Measurements from ENCODE around the gene GINS2. TPM values are rescaled to one million over a fixed set of nuclear protein-coding genes. Genes with fewer than 3 reads are reported as not detected.

Gene GINS2
- polyA plus RNA-seq, 6 donors from 2014 or later = 0.54 to 2.0 (median 1.3) TPM; not detected in 1

DNA sequence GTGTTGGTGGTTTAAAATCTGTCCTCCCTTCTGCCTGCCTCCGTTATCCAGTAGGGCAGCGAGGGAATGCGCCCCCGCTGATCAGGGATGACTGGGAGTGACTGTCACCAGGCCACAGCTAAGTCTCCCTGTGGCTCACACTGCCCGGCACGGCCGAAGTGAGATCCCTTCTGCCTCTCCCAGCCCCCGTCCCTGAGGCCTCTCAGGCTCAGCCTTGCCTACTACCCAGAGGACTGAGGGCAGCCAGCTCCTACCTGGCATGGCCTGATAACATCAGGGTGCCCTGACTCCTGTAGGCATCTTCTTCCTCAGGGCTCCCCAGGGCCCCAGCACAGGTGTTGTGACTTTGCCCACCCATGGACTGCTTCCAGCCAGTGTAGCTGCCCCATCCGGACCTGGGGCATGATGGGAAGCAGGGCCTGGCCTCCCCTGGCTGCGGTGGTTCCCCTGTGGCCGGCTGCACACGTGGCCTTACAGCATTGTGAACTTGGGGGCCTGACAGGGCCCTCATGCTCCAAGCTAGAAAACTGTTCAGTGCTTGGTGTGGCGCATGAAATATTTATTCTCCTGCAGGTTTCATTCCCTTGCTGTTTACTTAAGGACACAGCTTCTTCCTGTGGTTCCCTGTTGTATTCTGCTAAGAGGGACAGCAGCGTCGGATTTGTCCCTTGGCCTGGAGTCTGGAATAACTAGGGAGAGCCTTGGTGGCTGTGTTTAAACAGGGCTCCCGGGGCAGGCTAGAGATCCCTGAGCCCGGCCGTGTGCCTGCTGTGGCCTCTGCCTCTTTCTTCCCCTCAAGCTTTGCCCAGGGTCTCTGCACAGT lies 30.0 kb downstream of the GINS2 start:
- Mint-ChIP-seq H3K36me3 (peaks cover 0 to 8% of the 10 kb centered on the region in 2 donors), H3K9me3 (no peaks in the 10 kb centered on the region), H3K27me3 (no peaks in the 10 kb centered on the region), H3K4me1 (peaks cover 4 to 10% (median 4%) of the 10 kb centered on the region in 3 donors), H3K27ac (peak overlapping the region in 1 of 6 donors; percentile 63), H3K4me3 (no peak overlapping the region)
- no peak for ATAC-seq (ENCODE audit: low read depth in 2 of 2)
- DNase-seq = no peak

- DNase-seq (no peak), ATAC-seq (ENCODE audit: low read depth in 2 of 2) (no peak)
- Mint-ChIP-seq H3K9me3 (no peaks in the 10 kb centered on the region), H3K4me1 (peaks cover 4 to 10% (median 4%) of the 10 kb centered on the region in 3 donors), H3K36me3 (peaks cover 0 to 8% of the 10 kb centered on the region in 2 donors), H3K4me3 (no peak overlapping the region), H3K27me3 (no peaks in the 10 kb centered on the region), H3K27ac (peak overlapping the region in 1 of 6 donors; percentile 34)
Observed at GRCh38 chr16:85657996-85658395, 30.8 kb downstream of the GINS2 start.

DNA sequence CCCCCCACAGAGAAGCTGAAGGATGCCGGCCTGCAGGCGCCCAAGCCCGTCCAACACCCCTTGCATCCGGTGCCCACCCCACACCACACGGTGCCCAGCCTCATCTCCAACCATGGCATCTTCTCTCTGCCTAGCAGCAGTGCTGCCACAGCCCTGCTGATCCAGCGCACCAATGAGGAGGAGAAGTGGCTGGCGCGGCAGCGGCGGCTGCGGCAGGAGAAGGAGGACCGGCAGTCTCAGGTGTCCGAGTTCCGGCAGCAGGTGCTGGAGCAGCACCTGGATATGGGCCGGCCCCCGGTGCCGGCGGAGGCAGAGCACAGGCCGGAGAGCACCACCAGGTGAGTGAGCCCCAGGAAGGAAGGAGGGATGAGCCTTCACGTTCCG lies 31.5 kb downstream of the GINS2 start:
- no peak for DNase-seq
- no peaks in the 10 kb centered on the region for H3K9me3 Mint-ChIP-seq
- peaks cover 4 to 10% (median 6%) of the 10 kb centered on the region in 3 donors for H3K4me1 Mint-ChIP-seq
- H3K4me3 Mint-ChIP-seq = no peak overlapping the region
- peaks cover 0 to 8% of the 10 kb centered on the region in 2 donors for H3K36me3 Mint-ChIP-seq
- H3K27me3 Mint-ChIP-seq = no peaks in the 10 kb centered on the region
- ATAC-seq (ENCODE audit: low read depth in 2 of 2) = no peak
- peak overlapping the region in 2 of 6 donors; percentile 15 to 34 for H3K27ac Mint-ChIP-seq

DNA sequence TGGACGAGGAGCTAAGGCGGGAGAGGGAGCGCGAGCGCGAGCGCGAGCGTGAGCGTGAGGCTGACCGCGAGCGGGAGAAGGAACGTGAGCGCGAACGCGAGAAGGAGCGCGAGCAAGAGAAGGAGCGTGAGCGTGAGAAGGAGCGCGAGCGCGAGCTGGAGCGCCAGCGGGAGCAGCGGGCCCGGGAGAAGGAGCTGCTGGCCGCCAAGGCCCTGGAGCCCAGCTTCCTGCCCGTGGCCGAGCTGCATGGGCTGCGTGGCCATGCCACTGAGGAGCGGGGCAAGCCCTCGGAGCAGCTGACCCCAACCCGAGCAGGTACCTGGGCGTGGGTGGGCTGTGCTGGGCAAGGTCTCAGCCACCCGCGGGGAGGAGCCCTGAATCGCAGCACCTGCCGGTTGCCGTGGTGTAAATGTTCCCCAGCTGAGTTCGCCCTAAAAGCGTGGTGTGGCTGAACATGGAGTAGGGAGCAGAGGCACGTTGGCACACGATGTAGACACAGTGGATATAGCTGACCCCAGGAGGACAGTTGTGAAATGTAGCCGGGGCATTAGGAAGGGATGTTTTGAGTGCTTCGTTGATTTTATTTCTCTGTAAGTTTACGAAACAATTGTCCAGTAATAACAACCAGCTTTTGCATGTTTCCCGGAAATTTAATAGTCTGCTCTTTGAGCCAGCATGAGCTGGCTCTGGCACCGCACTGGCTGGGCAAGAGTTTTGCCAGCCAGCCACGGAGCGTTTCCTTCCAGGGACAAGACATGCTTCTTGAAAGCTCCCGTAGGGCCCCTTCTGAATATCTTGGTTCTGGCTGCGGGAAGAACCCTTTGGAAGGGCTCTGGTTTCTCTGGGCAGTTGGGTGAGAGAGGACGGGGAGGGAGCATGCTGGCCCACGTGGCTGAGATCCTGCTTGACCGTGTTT lies 32.1 kb downstream of the GINS2 start:
- H3K9me3 Mint-ChIP-seq = no peaks in the 10 kb centered on the region
- peaks cover 0 to 8% of the 10 kb centered on the region in 2 donors for H3K36me3 Mint-ChIP-seq
- peaks cover 6 to 10% (median 6%) of the 10 kb centered on the region in 3 donors for H3K4me1 Mint-ChIP-seq
- H3K27me3 Mint-ChIP-seq = no peaks in the 10 kb centered on the region
- ATAC-seq (ENCODE audit: low read depth in 2 of 2) = no peak
- no peak for DNase-seq
- no peak overlapping the region for H3K4me3 Mint-ChIP-seq
- H3K27ac Mint-ChIP-seq = peak overlapping the region in 2 of 6 donors; percentile 19 to 84

DNA sequence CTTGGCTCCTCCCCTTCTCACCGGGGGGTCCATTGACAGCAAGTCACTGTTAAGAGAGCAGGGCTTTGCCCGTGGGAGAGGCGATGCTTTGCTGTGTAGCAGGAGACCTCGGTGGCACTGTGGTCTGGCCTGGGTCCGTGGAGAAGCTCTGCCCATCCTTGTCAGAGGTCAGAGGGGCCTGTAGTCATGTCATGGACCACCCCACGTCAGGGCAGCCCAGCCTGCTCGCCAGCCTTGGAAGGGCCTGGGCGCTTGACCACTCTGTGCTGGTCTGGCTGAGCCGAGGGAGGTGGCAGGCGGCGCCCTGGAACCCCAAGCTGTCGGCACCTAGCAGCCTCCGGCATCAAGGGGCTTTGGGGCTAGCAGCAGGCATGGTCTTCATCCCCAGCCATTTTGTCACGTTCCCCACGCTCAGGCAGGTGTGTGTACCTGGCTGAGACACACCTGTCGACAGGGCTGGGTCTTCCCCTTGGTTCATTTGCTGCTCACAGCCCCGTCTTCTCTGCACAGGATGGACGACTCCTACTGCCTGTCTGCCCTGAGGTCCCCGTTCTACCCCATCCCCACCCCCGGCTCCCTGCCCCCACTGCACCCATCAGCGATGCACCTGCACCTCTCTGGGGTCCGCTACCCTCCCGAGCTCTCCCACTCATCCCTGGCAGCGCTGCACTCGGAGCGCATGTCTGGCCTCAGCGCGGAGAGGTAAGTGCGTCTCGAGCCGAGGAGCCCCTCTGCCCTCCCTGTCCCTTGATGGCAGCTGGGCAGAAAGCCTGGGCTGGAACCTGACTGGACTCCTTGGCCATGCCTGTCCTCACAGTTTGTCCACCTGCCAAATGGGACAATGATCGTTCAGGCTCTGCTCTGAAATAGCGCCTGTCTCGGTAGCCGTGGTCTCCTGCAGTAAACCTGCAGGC lies 33.3 kb downstream of the GINS2 start:
- Mint-ChIP-seq H3K36me3 (peaks cover 0 to 8% of the 10 kb centered on the region in 2 donors), H3K9me3 (no peaks in the 10 kb centered on the region), H3K27me3 (no peaks in the 10 kb centered on the region), H3K27ac (peak overlapping the region in 1 of 6 donors; percentile 29), H3K4me3 (no peak overlapping the region), H3K4me1 (peaks cover 6 to 10% (median 6%) of the 10 kb centered on the region in 3 donors)
- ATAC-seq (ENCODE audit: low read depth in 2 of 2) (no peak), DNase-seq (no peak)

DNA sequence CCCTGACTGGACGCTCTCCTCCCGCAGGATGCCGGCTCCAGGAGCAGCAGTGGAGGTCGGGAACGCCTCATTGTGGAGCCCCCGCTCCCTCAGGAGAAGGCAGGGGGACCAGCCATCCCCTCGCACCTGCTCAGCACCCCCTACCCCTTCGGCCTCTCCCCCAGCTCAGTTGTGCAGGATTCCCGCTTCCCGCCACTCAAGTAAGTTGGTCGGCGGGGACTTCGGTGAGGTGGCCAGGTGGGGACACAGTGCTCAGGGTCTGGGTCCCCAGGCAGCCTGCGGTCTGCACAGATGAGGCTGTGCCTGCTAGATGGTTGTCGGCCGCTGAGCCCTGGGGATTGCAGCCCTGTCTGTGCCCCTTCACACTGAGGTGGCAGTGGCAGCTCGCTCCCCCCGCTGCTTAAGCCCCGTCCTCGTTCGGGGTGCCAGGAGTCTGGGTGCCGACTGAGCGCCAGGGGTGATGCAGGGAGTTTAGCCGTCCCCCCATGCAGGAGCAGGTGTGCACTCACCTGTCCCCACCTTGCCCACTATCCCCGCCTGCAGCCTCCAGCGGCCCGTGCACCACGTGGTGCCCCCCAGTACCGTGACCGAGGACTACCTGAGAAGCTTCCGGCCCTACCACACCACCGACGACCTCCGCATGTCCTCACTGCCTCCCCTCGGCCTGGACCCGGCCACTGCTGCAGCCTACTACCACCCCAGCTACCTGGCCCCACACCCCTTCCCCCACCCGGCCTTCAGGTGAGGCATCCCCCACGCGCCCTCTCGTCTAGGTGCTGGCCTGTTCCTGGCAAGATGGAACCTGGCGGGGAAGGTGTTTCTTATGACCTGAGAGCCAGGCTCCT lies 34.3 kb downstream of the GINS2 start:
- H3K9me3 Mint-ChIP-seq = no peaks in the 10 kb centered on the region
- no peaks in the 10 kb centered on the region for H3K27me3 Mint-ChIP-seq
- peaks cover 0 to 8% of the 10 kb centered on the region in 2 donors for H3K36me3 Mint-ChIP-seq
- H3K4me1 Mint-ChIP-seq = peaks cover 2 to 3% (median 3%) of the 10 kb centered on the region in 3 donors
- H3K4me3 Mint-ChIP-seq = no peak overlapping the region
- H3K27ac Mint-ChIP-seq = peak overlapping the region in 1 of 6 donors; percentile 47
- ATAC-seq (ENCODE audit: low read depth in 2 of 2) = no peak
- no peak for DNase-seq

DNA sequence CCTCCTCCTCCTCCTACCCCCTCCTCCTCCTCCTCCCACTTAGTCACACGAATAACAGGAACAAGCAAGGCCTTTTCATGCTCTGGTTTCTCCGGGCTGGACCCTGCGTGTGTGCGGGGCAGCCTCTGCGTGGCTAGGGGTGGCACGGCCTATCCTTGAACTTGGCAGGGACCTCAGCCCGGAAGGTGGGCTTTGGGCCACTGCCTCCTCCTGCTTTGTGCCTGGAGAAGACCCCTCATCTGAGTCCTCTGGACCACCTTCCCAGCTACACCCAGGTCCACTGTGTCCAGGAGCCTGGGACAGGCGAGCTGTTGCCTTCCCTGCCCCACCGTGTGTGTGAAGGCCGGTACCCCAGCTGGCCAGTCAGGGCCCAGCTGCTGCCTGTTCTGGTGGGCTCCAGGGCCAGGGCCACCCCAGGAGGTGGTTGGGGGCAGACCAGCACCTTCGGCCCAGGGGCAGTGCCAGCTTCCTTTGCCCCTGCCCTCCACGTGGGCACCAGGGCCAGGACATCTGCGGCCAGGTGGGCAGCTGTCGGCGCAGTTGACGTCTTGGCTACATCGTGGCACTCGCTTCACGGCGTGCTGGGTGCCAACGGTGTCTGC lies 35.4 kb downstream of the GINS2 start:
- no peaks in the 10 kb centered on the region for H3K27me3 Mint-ChIP-seq
- H3K4me1 Mint-ChIP-seq = peaks cover 8 to 9% (median 9%) of the 10 kb centered on the region in 3 donors
- ATAC-seq (ENCODE audit: low read depth in 2 of 2) (no peak), DNase-seq (no peak)
- no peaks in the 10 kb centered on the region for H3K9me3 Mint-ChIP-seq
- peaks cover 0 to 14% of the 10 kb centered on the region in 2 donors for H3K36me3 Mint-ChIP-seq
- peak overlapping the region in 2 of 6 donors; percentile 42 to 65 for H3K27ac Mint-ChIP-seq
- H3K4me3 Mint-ChIP-seq = peak overlapping the region in 1 of 8 donors; percentile 29

- no peaks in the 10 kb centered on the region for H3K9me3 Mint-ChIP-seq
- DNase-seq = no peak
- peak overlapping the region in 1 of 8 donors; percentile 4 for H3K4me3 Mint-ChIP-seq
- peak overlapping the region in 3 of 6 donors; percentile 26 to 88 (median 51) for H3K27ac Mint-ChIP-seq
- H3K36me3 Mint-ChIP-seq = peaks cover 0 to 10% of the 10 kb centered on the region in 2 donors
- ATAC-seq (ENCODE audit: low read depth in 2 of 2) = peak in 1 of 2 donors; percentile 47
- H3K4me1 Mint-ChIP-seq = peaks cover 8 to 9% (median 9%) of the 10 kb centered on the region in 3 donors
- H3K27me3 Mint-ChIP-seq = no peaks in the 10 kb centered on the region
Observed at GRCh38 chr16:85652431-85653221, 36.1 kb downstream of the GINS2 start.

GRCh38 chr16:85651629-85652430 lies 36.9 kb downstream of the GINS2 start:
- Mint-ChIP-seq H3K36me3 (peaks cover 0 to 5% of the 10 kb centered on the region in 2 donors), H3K4me1 (peaks cover 9 to 15% (median 11%) of the 10 kb centered on the region in 3 donors), H3K4me3 (no peak overlapping the region), H3K9me3 (no peaks in the 10 kb centered on the region), H3K27me3 (no peaks in the 10 kb centered on the region), H3K27ac (peak overlapping the region in 3 of 6 donors; percentile 26 to 72 (median 51))
- DNase-seq (no peak), ATAC-seq (ENCODE audit: low read depth in 2 of 2) (no peak)

DNA sequence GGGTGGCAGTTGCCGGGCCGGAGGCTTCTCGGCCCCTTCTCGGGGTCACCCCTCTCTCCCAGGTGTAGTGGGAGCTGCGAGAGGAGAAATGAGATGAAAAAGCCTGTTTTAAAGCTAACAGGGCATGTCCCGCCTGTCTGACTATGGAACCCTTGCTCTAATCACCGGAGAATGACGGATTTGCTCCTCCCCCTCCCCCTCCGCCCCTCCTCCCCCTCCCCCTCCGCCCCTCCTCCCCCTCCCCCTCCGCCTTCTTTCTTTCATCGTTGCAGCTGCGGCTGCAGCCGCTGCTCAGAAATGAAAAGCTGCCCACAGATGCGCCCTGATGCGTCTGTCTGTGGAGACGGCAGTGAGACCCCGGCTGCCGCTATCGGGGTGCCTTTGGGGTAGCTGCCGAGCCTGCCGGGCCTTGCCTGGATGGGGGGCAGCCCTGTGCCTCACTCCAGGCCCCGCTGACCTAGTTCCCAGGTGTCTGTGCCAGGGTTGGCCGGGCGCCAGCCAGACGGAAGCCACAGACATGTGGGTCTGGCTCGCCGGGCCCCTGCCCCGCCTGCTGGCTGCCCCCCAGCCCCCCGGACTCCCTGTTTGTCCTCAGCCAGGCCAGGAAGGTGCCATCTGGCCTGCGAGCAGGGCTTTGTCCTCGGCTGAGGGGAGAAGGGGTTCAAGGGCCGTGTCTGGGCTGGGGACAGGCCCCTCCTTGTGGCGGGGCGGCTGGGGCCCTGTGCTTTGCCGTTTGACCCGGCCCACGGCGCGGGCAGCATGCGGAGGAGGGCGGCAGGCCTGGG lies 37.7 kb downstream of the GINS2 start:
- Mint-ChIP-seq H3K36me3 (peaks cover 0 to 5% of the 10 kb centered on the region in 2 donors), H3K27me3 (no peaks in the 10 kb centered on the region), H3K4me3 (no peak overlapping the region), H3K9me3 (no peaks in the 10 kb centered on the region), H3K27ac (no peak overlapping the region), H3K4me1 (peaks cover 11 to 15% (median 11%) of the 10 kb centered on the region in 3 donors)
- no peak for DNase-seq
- ATAC-seq (ENCODE audit: low read depth in 2 of 2) = no peak
